HG02970 (cell line): ENCODE measurements around the gene BTBD2.

ENCODE experiments used
- ATAC-seq: cut with Tn5 transposase; IDR thresholded peaks from one replicate; pipeline ENCODE4 v1.9.1; 2021; ENCODE audit warnings: mild to moderate bottlenecking, moderate library complexity, moderate number of reproducible peaks; ENCODE audit not compliant: unreplicated experiment, low FRiP score

Gene BTBD2

DNA sequence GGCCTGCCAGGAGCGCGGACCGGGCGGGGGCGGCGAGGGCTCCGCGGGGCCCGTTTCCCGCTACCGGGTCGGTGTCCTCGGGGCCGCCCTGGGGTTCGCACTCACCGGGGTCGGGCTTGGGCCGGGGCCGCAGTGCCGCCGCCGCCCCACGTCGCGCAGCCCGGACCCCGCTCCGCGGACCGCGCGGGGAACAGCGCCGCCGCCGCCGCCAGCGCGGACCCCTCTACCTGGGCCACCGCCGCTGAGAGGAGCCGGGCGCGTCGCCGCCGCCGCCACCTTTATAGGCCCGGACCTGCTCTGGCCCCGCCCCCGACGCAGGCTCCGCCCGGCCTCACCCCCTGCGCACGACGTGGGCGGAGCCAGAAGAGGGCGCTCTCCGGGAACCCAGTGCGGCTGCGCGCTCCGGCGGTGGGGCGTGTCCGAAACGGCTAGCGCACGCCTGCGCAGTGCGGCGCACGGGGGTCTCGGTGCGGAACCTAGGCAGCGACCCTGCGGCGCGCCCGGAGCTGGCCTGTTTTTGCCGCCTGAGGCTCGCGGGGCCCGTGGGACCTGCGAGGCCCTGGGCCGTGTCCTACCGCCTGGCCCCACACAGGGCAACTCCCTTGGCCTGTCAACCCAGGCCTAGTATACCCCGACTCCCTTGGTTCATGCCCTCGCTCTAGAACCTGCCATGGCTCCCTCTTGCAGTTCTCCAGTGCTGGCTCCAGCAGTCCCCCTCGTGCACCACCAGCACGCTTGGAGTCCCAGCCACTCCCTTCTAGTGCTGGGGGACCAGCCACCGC lies 35.7 kb upstream of the BTBD2 start, which contains the start of gene MKNK2:
Gene MKNK2, minus strand, starts transcription at position 254 of the 782 bp plus-strand sequence. CDS start 393 bp downstream, outside the sequence.
- peak; percentile 54 for ATAC-seq

DNA sequence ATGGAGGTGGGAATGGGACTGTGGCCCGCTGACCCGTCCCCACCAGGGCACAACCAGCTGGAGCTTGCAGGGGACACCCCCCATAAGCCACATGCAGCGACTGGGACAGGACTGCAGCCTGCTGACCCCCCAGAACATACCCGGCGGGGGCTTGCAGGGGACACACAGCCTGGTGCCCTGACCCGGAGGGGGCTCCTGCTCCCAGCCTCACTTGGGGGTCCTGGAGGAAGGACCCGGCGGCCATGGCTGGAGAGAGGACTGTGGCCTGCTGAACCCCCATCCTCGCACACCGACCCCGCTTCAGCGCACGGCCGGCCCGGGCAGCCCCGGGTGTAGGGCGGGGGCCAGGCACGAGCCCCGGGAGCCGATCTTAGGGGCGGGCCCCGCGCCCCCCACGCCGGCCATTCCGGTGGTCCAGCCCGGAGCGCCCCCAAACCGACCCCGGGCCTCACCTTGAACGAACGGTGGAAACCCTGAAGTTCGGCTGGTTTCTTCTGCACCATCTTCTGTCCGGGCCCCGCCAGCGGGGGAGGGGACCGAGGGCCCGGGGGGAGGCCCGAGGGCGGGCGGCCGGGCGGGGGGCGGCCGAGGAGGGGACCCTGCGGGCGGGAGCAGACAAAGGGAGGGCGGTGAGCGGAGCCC lies 35.0 kb upstream of the BTBD2 start:
- peak; percentile 6 for ATAC-seq

DNA sequence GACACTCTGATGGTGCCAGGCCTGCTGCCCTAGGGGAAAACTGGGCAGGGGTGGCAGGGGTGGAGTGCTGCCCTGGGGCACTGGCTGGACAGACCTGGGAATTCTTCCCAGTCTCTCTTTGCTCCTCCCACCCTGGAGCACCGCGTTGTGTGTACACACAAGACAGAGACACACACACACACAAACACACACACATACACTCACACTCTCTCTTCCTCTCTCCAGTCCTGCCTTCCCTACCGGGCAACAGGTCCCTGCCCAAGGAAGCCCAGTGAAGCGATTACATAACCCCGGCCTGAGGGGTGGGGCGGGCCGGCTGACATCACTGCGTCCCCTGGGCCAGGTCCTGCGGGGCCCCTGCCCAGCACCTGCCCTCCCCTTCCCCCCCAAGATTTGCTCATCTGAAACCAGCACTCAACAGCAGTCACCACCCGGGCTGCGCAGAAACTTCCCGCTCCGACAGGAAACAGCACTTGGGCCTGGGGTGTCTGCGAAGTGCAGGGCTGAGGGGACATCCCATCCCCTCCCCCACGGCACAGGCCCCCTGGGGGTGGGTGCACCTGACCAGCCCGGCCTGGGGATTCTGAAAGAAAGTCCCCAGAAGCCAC lies 34.3 kb upstream of the BTBD2 start:
- ATAC-seq, result peak; percentile 10

DNA sequence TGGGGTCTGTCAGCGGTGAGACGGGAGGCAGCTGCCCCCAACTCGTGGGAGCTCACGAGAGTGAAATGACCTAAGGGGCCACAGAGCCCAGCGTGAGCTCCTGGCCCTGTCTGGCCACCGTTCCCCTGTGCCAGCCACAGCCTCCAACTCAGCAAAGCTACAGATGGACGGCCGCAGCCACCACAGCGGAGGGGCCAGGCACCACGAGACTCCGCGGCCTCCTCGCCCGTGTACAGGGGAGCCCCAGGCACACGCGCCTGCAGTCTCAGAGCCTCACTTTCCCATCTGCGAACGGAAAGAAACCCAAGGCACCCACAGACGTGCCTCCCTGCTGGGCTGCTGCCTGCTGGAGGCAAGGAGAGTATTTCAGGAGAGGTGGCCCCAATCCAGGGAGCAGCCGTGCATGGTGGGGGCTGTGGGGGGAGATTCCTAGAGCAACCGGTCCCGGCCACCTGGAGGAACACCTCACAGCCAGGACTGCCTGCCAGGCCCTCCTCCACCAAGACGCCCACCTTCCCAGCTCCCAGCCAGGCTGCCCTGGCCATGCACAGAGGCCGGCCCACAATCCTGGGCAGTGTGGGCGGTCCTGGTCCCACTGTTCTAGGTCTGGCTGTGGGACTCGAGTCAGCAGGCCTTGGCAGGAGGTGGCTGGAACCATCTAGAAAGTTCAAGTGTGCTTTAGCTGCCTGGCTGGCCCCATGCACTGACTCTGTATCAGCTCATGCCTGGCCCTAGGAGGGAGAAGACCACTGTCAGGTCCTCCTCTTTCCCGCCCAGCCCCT lies 33.6 kb upstream of the BTBD2 start:
- ATAC-seq, result no peak

DNA sequence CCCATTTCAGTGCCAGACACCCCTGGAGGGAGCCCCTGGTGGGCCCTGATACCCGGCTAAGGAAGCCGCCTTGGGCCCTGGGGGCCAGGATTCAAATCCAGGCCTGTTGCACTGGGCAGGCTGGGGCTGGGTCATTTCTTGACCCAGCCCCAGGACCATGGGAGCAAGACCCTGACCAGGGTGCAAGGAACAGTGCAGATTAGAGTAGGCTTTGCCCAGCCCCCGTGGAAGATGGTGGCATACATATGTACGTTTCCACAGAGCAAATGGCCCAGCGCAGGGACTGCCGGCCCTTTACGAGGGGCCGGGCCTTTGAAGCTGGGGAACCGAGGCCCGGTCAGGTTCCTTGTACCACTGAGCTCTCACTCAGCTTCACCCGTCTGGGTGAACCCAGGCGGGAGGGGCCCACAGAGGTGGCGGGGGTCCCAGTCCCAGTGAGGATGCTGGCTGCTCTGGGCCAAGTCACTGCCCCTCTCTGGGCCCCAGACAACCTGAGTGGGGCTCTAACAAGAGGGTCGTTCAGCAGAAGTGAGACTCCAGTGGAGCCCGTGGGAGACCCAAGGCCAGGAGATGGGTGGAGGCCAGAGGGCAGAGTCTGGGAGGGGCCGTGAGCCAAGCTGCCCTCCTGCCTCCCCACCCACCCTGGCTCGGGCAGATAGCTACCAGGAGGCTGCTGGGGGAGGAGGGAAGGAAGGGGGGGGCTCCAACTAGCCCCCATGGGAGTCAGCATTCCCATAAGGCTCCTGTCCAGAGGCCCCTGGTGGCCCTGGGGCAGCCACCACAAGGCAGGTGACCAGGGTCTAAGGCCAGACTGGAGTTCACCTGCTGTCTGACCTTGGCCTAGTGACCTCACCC lies 32.8 kb upstream of the BTBD2 start:
- no peak for ATAC-seq

DNA sequence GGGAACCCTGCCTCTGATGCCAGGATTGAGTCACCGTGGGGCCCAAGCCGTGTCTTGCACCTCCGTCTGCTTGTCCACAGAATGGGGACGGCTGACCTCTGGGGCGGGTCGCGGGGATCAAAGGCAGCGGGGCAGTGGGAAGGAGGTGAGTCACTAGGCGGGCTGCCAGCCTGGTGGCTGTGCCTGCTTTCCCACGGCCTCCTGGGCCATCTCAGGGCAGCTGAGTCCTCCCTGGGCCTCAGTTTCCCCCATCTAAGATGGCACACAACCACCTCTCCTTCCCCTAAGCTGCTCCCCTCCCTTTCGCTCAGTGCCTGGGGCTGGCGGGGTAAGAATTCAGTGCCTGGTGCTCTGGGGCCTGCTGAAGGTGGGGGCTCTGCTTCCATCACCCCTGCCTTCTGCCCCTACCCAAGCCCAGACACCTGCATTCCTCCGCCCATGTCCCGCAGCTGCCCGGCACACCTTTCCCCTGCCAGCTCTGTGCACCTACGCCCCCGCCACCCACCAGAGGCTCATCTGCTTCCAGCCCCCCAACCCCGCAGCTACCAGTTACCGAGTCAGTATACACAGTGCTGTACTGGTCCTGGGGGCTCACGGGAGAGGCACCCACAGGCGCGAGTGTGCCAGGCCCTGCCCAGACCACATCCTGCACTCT lies 32.1 kb upstream of the BTBD2 start:
- no peak for ATAC-seq

DNA sequence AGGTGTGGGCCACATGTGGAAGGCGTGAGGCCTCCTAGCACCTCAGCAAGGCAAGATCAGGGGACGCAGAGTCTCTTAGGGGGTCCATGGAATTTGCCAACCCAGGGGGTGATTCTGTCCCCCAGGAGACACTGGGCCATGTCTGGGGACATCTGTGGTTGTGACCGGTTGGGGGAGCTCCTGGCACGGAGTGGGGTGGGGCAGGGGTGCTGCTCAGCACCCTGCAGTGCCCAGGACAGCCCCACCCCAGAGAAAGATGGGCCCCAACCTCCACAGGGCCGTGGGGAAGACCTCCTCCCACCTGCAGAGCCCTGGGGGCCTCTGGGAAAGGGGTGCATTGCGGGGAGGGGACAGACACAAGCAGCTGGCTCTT lies 31.5 kb upstream of the BTBD2 start:
- ATAC-seq, result no peak

DNA sequence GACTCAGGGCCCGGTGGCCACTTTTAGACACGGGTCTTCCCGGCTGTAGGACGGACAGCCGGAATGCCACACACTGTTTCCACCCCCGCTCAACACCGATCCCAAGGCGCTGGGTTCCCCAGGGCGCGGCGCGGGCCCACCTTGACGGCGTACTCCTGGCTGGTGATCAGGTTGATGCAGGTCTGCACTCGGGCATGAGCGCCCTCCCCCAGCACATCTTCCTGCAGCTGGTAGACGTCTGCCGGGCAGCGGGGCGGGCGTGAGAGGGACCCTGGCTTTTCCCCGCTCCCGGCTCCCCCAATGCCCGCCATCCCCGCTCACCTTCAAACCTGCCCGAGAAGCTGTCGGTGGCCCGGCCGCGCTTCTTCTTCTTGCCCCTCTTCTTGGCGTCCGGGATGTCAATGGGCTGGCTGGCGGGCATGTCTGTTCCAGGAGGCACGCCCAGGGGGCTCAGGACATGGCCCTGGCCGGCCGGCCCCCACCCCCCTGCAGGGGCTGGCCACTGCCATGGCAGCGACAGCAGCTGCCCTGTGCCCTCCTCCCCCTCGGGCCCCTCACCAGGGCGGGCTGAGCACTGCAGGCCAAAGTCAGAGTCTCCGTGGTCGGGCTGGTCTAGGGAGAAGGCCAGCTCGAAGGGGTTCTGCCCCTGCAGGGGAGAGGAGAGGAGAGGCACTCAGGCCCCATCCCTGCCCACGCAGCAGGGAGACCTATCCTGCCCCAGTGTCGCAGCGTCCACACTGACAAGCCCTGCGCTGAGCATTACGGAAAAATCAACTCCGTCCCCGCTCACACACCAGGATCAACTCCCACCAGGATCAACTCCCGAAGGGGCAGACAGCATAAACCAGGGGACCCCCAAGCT lies 30.8 kb upstream of the BTBD2 start:
- no peak for ATAC-seq

DNA sequence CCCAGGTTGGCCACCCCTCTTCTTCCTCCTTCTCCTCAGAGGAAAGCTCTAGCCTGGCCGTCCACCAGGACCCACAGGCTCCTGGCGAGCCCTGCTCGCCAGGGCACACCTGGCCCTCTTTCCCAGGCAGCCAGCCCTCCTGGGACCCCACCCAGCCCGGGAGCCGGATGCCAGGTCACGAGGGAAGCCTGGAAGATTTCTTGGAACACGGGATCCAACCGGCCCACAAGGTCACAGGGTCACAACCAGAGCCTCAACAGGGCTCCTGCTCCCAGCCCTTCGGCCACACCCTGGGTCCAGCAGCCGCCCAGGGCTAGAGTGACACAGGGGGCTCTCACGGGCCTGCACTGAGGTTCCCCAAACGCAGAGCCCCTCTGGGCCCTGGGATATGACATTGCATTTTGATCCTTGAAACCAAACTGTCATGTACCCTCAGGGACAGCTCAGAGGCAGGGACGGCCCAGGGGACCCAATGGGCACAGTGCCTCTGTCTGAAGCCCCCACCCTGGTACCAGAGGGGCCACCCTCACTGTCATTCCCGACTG lies 30.1 kb upstream of the BTBD2 start:
- no peak for ATAC-seq

DNA sequence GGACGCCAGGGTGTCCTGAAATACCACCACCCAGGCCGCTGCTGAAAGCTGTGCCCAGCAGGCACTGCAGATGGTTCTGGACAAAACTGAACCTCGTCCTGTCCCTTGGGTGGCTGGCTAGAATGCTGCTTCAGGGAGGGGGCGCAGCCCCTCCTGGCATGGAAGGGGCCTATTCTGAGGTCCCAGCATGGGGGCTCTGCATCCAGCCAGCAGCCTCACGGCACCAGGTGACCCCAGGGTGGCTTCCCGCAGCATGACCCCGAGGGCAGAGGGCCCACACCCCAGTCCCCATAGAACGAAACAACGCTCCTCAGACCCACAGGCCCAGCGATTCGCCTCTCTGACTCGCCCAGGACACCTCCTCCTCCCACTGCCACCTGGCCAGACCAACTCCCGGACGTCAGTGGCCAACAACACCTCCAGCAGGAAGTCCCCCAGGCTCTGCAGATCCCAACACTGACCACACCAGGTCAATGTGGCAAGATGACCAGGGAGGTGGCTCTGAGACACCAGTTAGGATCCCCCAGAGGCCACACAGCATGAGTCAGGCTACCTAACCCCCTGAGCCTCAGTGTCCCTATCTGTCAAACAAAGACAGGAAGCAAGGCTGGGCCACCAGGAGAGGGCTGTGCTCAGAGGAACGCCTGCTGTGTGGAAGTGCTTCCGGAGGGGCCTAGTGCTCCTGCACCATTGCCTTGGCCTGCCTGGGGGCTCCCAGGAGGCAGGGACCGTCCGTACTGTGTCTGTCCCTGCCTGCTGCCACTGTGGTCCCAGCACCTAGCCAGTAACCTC lies 29.4 kb upstream of the BTBD2 start:
- no peak for ATAC-seq

DNA sequence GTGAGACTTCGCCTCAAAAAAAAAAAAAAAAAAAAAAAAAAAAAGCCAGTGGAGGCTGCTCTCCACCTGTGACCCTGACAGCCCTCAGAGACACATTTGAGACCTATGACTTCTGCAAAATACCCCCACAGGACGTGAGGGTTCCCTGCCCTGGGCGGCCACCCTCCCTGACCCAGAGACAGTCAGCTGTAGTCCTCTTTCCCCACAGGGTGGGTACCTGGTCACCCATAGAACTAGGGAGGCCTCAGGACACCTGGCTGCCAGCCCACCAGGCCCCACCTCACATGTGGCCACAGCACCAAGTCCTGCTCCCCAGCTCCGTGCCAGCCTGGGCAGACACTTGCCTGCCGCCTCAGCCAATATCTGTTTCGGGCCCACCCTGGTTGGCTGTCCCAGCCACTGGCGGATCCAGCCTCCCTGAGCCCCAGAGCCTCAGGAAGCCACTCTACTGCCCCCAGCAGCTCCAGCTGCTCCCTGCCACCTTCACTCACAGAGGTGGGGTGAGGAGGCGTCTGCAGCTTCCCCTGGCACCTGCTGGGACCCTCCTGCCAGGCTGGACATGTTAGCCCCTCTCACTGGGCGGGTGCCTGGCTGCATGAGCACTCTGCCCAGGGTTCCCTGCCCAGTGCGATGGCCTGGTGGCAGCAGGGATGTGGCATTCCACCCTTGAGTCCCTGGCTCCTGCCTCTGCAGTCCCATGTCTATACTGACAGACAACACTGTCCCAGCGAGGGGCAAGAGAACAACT lies 28.6 kb upstream of the BTBD2 start:
- ATAC-seq, result no peak

DNA sequence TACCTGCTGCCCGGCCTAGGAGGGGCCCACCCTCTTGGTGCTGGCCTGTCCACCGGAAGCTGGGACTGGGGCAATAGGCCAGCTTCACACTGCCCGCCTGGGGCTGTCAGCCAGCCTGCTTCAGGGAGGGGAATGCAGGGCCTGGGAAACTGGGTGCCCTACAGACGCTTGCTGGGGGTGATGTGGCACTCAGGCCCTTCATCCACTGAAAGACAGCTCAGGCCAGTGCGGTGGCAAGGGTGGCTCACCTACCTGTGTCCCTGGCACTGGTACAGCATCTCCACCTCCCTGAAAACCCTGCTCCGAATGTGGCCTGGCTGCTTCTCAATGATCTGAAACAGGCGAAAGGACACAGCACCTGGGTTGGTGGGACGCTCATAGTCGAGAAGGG lies 27.7 kb upstream of the BTBD2 start:
- no peak for ATAC-seq

DNA sequence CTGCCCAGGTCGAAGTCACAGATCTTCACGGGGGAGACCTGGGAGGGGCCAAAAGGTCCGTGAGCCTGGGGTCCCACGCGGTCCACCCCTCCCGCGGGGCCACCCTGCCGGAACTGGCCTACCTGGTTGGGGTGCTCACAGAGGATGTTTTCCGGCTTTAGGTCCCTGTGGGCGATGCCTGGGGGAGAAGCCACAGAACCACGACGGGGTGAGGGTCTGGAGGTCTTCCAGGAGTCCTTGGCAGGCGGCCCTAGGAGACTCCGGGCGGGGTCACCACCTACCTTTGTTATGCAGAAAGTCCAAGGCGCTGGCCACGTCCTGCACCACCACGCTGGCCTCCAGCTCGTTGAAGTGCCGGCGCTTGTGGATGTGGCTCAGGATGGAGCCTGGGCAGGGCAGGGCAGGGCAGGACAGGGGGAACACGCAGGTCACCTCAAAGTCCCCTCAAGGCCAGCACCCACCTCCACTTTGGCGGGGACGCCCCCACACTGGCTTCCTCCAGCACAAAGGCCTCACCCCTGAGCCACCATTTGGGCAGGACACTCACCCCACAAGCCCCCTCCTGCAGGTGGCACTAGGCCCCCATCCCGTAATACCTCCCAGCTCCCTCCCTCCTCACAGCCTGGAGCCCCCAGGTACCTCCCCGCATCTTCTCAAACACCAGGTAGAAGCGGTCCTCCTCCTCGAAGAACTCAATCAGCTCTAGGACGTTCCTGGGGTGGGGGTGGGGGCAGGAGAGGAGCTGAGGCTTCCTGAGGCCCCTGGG lies 27.2 kb upstream of the BTBD2 start:
- ATAC-seq, result peak; percentile 5

DNA sequence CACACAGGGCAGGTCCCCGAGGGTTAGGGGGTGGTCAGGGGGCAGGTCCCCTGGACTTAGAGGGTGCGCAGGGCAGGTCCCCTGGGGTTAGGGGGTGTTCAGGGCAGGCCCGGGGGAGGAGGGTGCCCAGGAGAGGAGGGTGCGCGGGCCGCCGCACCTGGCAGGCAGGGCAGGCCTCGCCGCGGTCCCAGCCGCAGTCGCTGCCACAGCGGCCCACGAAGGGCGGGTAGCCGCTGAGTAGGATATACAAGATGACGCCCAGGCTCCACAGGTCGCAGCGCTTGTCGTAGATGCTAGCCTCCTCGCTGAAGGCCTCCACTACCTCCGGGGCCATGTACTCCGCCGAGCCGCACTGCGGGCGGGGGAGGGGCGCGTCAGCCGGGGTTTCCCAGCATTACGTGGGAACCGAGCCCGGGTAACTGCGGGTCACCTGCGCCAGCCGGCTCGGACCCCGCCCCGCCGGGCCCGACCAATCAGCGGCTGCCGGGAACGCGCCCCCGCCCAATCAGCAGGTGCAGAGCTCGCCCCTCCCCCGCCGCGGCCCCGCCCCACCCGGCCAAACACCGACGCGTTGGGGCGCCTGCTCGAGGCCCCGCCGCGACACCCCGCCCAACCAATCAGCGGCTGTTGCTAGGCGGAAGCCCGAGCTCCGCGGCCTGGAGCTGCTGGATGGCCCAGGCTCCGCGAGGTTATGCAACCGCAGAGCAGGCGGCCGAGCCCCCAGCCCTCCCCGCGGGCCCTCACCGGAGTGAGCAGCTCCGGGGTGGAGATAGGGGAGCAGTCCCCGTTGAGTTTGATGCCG lies 26.4 kb upstream of the BTBD2 start:
- ATAC-seq, result peak; percentile 56

DNA sequence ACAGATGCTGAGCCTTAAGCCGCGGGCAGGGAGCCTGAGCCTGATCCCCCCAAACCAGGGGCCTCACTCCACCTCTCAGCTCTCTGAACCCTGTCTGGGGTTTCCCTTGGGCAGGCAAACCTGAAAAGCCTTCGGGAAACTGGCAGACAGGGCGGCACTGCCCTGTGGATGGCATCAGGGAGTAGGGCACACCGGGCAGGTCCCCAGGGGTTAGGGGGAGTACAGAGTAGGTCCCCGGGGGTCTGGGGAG lies 25.8 kb upstream of the BTBD2 start:
- no peak for ATAC-seq
